HG03571 (cell line): ENCODE results near the gene CYP19A1.
"Not testable (repeated sequence)": the region's sequence is repeated elsewhere in the genome, so short reads cannot be mapped to it uniquely, and the experiment has no call there.

Experiments used
- ATAC-seq: cut with Tn5 transposase; IDR thresholded peaks from one replicate; pipeline ENCODE4 v1.9.1; 2021; ENCODE audit not compliant: unreplicated experiment

CYP19A1 gene

GRCh38 chr15:51223771-51224229 is 114.6 kb downstream of the CYP19A1 start:
- ATAC-seq, result no peak

- ATAC-seq, result no peak
These were observed 120.0 kb downstream of the CYP19A1 start for GRCh38 chr15:51218299-51218938.

- no peak for ATAC-seq
These were observed 125.5 kb downstream of the CYP19A1 start for GRCh38 chr15:51212909-51213308.

- ATAC-seq, result no peak
These were observed 126.2 kb downstream of the CYP19A1 start for GRCh38 chr15:51212239-51212638.

GRCh38 chr15:51205050-51205975 is 133.1 kb downstream of the CYP19A1 start:
- ATAC-seq, result no peak

- no peak for ATAC-seq
These were observed 134.6 kb downstream of the CYP19A1 start for GRCh38 chr15:51203797-51204196.

- no peak for ATAC-seq
These were observed 135.6 kb downstream of the CYP19A1 start for GRCh38 chr15:51202783-51203182.

- ATAC-seq, result no peak
These were observed 136.8 kb downstream of the CYP19A1 start for GRCh38 chr15:51201581-51201980.

DNA sequence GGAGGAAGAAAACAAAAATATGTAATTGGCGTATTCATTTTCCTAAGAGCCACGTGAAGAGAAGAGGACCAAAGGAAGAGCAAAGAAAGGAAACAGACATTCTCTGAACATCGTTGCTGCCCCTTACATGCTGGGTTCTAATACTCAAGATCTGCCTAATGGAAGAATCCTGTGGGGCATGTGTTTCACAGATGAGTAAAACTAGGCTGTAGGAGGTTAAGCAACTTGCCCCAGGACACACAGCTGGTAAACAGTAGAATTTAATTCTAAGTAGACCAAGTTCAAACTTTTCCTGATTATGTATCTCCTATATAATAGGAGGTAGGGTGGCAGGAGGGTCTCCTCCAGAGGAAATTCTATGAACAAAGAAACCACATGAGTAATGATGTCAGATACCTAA is 137.6 kb downstream of the CYP19A1 start:
- no peak for ATAC-seq

GRCh38 chr15:51199541-51199940 is 138.9 kb downstream of the CYP19A1 start:
- no peak for ATAC-seq

DNA sequence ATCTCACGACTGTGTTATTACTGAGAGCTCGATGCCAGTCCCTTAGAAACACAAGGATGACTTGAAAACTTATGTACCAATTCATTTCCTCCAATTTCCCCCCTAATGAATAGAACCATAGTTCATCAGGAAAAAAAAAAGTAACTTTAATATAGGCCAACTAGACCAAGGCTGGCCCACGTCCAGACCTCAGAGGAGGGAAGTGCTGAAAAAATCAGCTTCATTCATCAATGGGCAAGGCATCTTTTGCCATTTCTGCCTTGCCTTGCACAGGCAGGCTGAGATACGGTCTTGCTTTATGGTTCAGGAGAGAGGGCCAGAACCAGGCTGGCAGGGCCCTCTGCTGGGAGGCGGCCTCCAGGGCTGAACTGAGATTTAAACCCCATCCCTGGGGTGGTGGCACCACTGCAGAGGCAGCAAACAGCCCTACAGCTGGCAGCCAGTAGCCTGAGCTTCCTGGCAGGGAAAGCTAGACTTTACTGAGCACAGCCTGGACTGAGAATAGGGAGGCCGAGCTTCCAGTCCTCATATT is 139.6 kb downstream of the CYP19A1 start:
- ATAC-seq, result no peak

DNA sequence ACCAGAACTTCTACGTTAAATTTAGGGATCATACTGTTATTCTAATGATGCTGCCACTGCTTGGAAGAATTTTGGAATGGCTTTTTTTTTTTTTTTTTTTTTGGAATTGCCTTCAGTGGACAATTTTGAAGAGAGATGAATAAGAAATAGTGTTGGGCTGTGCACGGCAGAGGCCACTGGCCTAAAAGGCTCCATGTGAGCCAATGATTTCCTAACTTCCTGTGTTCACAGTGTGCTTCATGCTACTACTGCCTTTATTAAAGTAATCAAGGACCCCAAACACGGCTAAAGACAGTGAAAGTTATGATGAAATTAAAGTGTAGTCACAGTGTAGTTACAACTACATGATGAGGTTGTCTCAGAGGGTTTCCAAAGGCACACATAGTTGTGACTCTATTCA is 142.9 kb downstream of the CYP19A1 start:
- ATAC-seq, result no peak

DNA sequence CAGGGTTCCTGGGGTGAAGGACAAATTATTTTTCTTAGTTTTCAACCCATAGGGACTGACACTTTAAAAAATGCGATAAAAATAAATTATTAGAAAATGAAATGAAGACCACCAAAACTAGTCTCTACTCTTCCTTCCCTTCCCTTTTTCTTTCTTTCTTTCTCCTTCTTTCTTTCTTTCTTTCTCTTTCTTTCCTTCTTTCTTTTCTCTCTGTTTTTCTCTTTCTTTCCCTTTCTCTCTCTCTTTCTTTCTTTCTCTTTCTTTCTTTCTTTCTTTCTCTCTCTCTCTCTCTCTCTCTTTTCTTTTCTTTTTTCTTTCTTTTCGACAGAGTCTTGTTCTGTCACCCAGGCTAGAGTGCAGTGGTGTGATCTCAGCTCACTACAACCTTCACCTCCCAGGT is 144.4 kb downstream of the CYP19A1 start:
- ATAC-seq, result no peak

DNA sequence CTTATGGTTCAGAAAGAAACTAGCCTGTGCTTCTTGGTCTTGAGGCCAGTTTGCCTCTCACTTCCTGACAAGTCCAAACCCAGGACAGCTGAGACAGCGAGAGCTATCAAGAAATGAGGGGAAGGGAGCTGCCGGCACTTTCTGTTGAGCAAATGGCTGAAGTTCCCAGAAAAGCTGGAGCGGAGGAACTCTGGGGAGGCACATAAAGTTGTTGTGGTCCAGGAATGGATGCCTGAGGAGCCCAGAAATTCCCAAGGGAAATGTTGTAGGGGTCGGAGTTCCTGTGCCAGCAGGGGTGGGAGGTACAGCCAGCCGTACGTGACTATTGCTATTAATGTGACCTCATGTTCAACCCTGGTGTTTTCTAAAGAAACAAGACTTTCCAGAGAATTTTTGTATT is 144.9 kb downstream of the CYP19A1 start:
- no peak for ATAC-seq

DNA sequence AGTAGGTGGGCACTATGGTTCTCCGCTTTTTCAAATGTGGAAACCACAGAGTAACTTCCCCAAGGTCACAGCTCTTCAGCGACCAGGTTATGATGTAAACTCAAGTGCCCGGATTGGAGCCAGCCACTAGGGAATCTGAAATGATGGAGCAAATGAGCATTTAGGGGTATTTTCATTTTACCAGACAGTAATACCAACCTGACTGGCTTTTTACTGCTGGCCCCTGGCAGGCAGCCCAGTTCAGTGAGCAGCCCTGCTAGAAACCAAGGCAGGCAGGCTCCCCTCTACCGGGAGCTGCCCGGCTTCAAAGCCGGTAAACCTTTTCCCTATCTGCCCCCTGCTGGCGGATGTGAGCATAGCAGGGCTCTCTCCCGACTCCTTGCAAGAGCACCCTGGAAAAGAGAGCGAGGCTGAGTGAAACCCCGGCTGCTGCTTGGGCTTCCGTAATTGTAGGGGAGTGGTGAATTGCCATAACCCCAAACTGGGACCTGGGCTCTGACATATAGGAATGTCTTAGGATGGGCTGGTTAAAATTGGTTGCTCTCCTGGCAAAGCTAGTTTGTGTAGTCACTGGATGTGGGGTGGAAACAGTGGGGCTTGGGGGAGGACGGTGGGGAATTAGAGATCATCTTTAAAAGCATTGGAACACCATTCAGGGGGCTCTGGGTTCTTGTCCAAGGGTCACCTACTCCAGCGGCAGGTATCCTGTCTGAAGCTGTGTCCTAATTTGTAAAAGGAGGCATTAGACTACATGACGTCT is 145.7 kb downstream of the CYP19A1 start:
- no peak for ATAC-seq

DNA sequence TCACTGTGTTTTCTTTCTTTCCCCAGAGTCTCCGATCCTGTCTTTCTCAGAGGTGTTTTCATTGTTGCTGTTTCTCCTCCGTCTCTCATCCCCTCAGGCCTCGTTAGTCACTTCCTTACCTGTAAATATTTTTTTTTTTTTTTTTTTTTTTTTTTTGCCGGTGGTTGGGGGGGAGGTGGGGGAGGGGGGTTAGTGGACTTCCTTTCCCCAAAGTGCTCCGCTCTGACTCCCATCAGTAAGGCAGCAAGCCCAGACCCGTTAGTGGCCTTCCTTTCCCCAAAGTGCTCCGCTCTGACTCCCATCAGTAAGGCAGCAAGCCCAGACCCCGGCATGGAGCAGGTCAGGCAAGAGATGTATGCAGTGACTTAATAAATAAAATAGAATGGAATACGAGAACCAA is 146.6 kb downstream of the CYP19A1 start:
- ATAC-seq, result no peak

DNA sequence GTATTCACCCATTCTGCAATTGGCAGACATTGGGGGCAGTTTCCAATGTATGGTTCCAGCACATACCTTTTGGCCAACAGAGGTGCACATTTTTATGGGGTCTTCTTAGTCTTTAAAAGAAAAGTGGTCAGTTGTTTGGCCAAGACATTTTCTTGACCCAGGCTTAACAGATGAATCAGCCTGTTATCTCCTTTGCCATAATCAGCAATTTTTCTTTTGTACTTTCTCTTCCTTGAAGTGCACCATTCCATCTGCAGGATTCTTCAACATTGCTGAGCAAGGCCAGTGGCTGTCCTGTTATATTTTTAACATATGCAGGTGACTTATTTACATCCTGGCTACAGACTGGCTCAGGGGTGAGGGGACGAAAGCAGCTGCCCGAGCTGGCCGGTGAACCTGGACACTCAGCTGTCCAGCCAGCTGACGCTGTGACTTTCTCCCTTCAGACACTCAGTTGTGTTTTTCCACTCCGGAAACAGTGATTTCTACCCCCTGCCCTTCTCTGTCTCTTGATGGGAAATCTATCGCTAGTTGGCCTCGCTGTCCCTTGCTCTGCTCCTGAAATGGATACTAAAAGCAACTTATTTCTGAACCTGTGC is 147.2 kb downstream of the CYP19A1 start:
- no peak for ATAC-seq

DNA sequence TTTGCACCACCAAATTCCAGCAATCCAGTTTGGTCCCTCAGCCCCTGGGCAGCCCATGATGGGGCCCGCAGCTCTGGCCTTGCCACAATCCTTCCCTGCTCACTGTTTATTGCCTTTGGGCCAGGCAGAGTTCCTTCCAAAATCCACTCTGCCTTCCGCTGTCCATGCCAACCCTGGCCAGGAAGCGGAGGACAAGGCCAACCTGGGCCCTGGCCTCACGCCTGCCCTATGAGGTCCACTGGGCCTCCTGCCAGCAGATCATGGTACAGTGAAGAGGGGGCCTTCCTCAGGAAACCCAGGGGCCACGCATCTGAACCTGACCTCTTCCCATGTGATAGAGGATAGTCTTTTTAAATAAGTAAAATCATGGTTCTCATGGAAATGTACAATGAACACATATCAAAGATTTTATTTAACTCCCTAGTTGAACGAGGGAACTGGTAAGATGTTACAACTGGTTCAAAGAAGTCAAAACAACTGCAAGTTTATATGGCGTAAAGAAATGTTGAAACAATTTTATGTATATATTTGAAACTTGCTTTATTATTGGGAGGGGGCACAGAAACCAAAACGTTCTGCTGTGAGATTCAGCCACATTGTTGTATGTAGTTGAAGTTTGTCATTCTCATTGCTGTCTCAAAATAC is 147.8 kb downstream of the CYP19A1 start:
- ATAC-seq, result no peak

DNA sequence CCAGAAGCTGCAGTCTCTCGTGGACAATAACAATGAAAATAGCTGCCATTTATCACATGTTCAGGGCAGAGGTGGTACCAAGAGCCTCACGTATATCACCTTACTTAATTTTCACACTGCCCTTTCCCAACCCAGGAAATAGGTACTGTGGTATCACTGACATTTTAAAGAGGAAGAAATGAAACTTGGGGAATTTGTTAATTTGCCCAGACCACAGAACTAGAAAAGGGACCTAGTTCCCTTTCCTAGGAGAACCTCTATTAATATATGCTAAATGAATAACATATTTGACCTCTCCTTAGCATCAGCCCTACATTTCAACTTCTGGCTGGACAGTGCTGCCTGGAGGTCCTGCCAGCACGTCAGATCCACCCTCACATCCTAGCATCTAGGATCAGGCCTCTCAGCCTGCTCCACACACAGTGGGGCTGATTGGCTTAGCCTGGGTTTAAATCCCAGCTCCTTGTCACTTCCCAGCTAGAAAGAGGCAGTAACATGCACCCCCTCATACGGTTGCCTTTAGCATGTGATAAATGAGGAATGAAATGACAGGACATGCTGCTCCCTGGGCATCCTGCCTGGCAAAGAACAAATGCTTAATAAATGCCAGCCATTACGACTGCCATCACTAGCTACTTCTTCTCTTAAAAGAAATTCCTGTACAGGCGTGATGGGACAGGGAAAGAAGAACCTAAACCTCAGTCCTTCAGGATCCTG is 148.6 kb downstream of the CYP19A1 start:
- ATAC-seq, result no peak

- not testable (repeated sequence) for ATAC-seq
These were observed 149.6 kb downstream of the CYP19A1 start for GRCh38 chr15:51188791-51189190.
